MM.1S (cell line): ENCODE results near the gene LAMTOR1.

Experiments
- CTCF ChIP-seq: fragments of 300-600 bp; sonication (generic); IDR thresholded peaks from 2 replicates; pipeline ENCODE4 v1.5.1; 2016; ENCODE audit warnings: antibody characterized with exemption, low read length, mixed read lengths
- EZH2 ChIP-seq: fragments of 300-600 bp; sonication (generic); optimal IDR thresholded peaks from 2 replicates; pipeline ENCODE3; 2017; ENCODE audit warnings: low read depth, mild to moderate bottlenecking, antibody characterized with exemption, low read length, mixed read lengths

DNA sequence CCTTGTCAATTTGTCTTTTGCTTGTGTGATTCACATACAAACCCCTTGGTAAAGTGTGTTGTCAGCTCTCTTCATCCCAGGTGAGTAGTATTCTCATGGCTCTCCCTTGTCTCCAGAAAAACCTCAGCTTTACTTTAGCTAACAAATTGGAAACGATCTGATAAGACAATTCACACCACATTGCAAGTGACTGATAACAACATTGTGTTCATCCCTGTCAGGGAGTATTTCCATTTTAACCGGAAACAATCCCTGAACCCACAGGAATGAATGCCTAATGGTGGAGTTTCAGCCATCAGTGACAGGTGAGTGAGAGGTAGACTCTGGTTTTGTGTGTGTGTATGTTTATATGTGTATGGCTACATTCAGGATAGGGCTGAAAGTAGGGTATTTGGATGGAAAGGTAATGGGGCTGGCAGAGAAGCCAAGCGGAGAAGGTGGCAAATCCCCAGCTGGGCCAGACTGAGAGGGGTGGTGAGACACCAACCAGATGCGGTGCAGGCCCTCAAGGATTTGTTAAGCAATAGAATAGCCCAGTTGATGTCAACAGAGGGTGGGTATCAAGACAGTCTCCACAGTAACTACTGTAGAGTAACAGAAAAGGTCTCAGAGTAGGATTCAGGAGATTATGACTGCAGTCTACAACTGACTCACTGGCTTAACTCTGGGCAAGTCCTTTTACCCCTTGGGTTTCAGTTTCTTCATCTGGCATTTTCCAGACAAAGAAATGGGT, 14.9 kb downstream of the LAMTOR1 start:
- no peak for TF ChIP-seq EZH2
- no peak for TF ChIP-seq CTCF
